ENCODE data around the gene MOV10L1. TPM values are rescaled to one million over a fixed set of nuclear protein-coding genes. Genes with fewer than 3 reads are reported as not detected.

Gene MOV10L1
- total RNA-seq, 4 donors from 2014 or later, result 0.67 TPM; not detected in 3

DNA sequence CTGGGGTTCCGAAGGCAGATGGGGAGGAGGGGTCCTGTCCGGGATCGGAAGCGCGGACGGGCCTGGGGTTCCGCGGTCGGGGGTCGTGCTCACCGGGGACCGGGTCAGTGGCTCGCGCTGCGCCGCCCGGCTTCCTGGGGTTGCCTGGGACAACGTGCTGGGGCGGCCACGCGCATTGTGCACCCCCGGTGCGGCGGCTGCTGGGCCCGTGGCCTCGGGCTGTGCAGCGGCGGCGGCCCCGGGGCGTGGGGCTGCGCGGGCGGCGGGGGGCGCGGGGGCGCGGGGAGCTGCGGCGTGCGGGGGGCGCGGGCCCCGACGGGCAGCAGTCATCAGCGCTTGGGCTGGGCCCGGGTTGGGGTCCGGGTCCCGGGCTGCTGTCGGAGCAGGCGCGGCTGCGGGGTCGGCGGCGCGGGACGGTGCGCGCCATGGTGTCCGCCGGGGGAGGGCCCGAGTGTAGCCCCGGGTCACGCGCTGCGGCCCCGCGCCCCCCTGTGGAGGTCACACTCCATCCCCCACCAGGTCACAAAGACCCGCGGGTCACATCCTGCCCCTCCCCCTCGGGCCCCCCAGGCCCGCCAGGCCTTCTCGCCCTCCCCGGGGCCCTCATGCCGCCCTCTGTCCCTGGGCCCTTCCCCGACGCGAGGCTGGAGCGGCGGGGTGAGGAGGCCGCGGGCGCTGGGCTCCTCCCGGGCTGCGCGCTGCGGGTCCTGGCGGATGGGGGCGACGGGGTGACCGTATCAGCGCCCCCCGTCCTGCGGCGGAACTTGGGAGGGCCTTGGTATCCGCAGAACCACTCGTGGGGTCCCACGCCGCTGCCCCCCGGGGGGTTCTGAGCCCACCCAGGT is 31.5 kb upstream of the MOV10L1 start, which contains the start of gene TTLL8:
TTLL8 (minus strand) TSS at position 238 of the 845 bp plus-strand sequence.
- no peak within 1 kb of the TSS for H3K27ac ChIP-seq
- peaks cover 0 to 5% (median 2%) of the 10 kb centered on the region in 4 donors for H3K4me1 ChIP-seq
- H3K27me3 ChIP-seq, result peaks cover 0 to 8% of the 10 kb centered on the region in 2 donors
- H3K4me3 ChIP-seq, result peak within 1 kb of the TSS in 3 of 4 donors; percentile 19 to 33 (median 20)
- no peak for TF ChIP-seq POLR2A (IDR thresholded peaks at IDR 0.05)
- TF ChIP-seq, protein P1, sequence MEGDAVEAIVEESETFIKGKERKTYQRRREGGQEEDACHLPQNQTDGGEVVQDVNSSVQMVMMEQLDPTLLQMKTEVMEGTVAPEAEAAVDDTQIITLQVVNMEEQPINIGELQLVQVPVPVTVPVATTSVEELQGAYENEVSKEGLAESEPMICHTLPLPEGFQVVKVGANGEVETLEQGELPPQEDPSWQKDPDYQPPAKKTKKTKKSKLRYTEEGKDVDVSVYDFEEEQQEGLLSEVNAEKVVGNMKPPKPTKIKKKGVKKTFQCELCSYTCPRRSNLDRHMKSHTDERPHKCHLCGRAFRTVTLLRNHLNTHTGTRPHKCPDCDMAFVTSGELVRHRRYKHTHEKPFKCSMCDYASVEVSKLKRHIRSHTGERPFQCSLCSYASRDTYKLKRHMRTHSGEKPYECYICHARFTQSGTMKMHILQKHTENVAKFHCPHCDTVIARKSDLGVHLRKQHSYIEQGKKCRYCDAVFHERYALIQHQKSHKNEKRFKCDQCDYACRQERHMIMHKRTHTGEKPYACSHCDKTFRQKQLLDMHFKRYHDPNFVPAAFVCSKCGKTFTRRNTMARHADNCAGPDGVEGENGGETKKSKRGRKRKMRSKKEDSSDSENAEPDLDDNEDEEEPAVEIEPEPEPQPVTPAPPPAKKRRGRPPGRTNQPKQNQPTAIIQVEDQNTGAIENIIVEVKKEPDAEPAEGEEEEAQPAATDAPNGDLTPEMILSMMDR (IDR thresholded peaks at IDR 0.05), result no peak
- no peaks in the 10 kb centered on the region for H3K36me3 ChIP-seq
- no peak for DNase-seq
- no peaks in the 10 kb centered on the region for H3K9me3 ChIP-seq

DNA sequence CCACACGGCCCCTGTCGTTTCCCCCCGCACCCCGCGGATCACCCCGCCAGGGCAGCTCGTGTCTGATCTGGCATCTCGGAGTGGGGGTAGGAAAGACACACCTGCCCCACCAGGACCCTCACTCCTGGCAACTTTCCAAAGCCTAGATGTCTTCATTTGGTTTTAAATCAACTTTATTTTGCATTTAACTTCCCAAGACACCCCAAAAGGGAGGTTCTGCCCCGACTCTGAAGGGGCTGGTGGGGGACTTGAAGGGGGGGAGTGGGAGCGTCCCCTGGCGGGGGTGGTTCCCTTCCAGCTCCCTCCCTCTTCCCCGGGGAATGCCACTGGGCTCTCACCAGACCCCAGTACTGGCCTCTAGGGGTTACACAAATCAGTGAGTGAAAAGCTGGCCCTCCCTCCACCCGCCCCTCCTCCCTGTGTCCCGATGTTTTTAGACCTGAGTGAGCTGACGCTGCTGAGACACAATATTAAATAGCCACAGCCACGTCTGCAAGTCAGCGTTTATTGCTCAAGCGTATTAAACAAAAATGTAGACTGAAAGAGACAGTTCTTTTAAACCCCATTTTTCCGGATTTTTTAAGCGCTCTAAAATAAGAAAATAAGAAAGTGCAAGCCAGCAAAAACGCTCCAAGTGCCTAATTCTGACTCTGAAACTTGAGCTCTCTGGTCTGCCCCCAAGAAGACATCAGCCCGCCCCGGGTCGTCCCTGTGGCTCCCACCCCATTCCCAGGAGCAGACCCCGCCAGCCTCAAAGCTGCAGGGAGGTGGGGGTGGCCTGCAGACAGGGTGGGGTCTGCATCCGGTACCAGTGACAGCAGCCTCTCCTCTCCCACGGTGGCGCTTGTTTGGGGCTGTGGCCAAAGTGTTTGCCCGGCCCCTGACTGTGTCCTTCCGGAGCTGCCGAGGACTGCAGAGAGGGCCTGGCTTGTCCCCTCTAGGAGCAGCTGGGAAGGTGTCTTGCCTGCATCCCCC is 30.6 kb upstream of the MOV10L1 start:
- H3K27me3 ChIP-seq, result peaks cover 0 to 8% of the 10 kb centered on the region in 2 donors
- DNase-seq, result no peak
- H3K4me1 ChIP-seq, result peaks cover 0 to 5% (median 2%) of the 10 kb centered on the region in 4 donors
- TF ChIP-seq, protein P1 (IDR thresholded peaks at IDR 0.05), result no peak
- no peak for TF ChIP-seq POLR2A (IDR thresholded peaks at IDR 0.05)
- no peaks in the 10 kb centered on the region for H3K36me3 ChIP-seq
- no peaks in the 10 kb centered on the region for H3K9me3 ChIP-seq
- peak overlapping the region in 2 of 4 donors; percentile 1 to 33 for H3K4me3 ChIP-seq
- H3K27ac ChIP-seq, result no peak overlapping the region

DNA sequence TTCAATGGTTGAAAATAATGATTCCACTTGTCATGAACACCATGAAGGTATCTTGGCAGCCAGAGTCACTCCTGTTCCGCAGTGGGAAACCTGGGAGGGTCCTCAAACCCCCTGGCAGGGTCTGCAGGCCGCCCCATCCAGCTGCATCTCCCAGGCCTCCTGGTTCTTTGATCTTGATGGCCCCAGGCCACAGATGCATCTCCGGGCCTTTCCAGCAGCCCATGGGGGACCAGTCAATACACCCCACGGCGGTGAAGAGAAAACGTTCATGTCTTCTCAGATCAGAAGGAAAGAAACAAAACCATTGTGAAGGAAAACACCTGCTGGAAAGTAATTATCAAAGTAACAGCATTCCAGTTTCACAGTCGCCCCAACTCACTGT is 29.9 kb upstream of the MOV10L1 start:
- no peaks in the 10 kb centered on the region for H3K36me3 ChIP-seq
- no peak for DNase-seq
- no peaks in the 10 kb centered on the region for H3K9me3 ChIP-seq
- H3K4me1 ChIP-seq, result peaks cover 0 to 5% (median 2%) of the 10 kb centered on the region in 4 donors
- H3K4me3 ChIP-seq, result no peak overlapping the region
- TF ChIP-seq, protein P1 (IDR thresholded peaks at IDR 0.05), result no peak
- TF ChIP-seq POLR2A (IDR thresholded peaks at IDR 0.05), result no peak
- no peak overlapping the region for H3K27ac ChIP-seq
- peaks cover 0 to 8% of the 10 kb centered on the region in 2 donors for H3K27me3 ChIP-seq

DNA sequence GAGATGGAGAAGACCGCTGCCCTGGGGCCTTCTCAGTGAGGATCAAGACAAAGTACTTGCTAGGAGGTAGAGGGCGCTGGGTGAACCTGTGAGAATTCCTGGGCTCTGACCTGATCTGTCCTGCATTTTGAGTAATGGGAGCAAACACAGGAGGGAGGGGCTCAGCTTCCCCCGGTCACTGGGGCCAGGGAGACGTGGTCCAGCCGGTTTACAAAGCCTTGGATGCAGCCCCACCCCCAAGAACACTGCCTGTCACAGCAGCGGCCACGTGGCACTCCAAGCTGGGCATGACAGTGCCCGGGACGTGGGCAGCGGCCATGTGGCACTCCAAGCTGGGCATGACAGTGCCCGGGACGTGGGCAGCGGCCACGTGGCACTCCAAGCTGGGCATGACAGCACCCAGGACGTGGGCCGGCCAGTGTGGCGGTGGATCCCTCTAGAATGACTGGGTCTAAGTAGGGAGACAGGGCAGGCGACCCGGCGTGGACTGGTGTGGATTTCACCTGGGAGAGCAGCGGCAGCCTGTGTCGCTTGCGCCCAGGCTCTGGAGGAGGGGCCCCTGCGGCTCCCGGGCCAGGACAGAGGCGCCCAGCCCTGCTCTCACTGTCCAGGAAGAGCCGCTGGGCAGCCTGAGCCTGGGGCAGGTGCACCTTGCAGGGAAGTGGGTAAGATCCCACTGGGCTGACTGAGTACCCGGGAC is 29.2 kb upstream of the MOV10L1 start:
- Histone ChIP-seq H3K4me3 (no peak overlapping the region), H3K36me3 (no peaks in the 10 kb centered on the region), H3K4me1 (peaks cover 0 to 5% (median 2%) of the 10 kb centered on the region in 4 donors), H3K9me3 (no peaks in the 10 kb centered on the region), H3K27me3 (peaks cover 0 to 8% of the 10 kb centered on the region in 2 donors), H3K27ac (no peak overlapping the region)
- DNase-seq, result no peak
- TF ChIP-seq, protein P1 (IDR thresholded peaks at IDR 0.05), result no peak
- TF ChIP-seq POLR2A (IDR thresholded peaks at IDR 0.05), result no peak

Measured in Peyer's patch (tissue), 4 donors.